ENCODE measurements around the gene RAB15. TPM values are rescaled to one million over a fixed set of nuclear protein-coding genes. Genes with fewer than 3 reads are reported as not detected.

Gene RAB15
- total and polyA plus RNA-seq, 3 donors from 2014 or later, result 1.9 to 4.0 (median 3.2) TPM

DNA sequence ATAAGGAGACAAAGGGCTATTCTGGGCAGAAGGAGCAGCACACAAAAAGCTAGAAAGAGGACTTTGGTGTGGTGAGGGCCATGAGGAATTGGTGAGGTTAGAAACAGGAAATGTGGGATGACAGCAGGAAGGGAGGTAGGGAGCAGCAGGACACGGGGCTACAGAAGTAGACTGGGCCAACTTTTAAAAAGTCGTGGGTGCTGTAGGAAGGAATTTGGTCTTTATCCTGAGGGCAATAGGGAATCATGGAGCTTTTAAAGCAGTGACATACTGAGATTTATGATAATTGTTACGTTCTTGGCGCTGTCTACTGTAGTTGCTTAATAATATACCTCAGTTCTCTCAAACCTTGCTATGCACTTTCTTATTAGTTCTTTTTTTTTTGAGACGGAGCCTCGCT lies 66.1 kb downstream of the RAB15 start:
- no peak for TF ChIP-seq POLR2A (IDR thresholded peaks at IDR 0.05)
- TF ChIP-seq, protein P1, sequence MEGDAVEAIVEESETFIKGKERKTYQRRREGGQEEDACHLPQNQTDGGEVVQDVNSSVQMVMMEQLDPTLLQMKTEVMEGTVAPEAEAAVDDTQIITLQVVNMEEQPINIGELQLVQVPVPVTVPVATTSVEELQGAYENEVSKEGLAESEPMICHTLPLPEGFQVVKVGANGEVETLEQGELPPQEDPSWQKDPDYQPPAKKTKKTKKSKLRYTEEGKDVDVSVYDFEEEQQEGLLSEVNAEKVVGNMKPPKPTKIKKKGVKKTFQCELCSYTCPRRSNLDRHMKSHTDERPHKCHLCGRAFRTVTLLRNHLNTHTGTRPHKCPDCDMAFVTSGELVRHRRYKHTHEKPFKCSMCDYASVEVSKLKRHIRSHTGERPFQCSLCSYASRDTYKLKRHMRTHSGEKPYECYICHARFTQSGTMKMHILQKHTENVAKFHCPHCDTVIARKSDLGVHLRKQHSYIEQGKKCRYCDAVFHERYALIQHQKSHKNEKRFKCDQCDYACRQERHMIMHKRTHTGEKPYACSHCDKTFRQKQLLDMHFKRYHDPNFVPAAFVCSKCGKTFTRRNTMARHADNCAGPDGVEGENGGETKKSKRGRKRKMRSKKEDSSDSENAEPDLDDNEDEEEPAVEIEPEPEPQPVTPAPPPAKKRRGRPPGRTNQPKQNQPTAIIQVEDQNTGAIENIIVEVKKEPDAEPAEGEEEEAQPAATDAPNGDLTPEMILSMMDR (IDR thresholded peaks at IDR 0.05), result no peak
- intact Hi-C loops (cut with DNase I; ENCODE audit: low total_unique reads), result no loop called here
- H3K4me1 ChIP-seq, result no peaks in the 10 kb centered on the region
- no peak overlapping the region for H3K27ac ChIP-seq
- WGBS, 2 donors, result 76 to 77% methylated on average over 6 of the region's 6 CpGs
- H3K36me3 ChIP-seq (ENCODE audit: low read depth, missing control alignments), result no peaks in the 10 kb centered on the region
- no peaks in the 10 kb centered on the region for H3K9me3 ChIP-seq
- no peak overlapping the region for H3K4me3 ChIP-seq
- H3K27me3 ChIP-seq, result no peaks in the 10 kb centered on the region
- no peak for DNase-seq

DNA sequence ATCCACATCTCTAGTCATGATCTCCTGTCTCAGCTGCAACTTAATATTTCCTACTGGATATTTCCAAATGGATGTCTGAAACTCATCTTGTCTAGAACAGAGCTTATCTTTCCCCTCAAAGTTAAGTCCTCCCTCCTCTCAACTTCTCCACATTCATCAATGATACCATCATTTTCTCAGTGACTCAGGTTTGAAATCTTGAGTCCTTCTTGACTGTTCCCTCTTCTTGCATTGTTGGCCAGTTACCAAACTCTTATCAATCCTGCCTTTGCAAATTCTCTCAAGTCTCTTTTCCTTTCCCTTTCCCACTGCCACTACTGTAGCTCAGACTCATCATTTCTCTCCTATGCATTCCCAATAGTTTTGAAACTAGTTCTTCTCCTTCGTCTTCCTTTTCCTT lies 72.2 kb downstream of the RAB15 start:
- DNase-seq, result no peak
- H3K4me1 ChIP-seq, result no peaks in the 10 kb centered on the region
- H3K27me3 ChIP-seq, result no peaks in the 10 kb centered on the region
- H3K9me3 ChIP-seq, result no peaks in the 10 kb centered on the region
- no peaks in the 10 kb centered on the region for H3K36me3 ChIP-seq (ENCODE audit: low read depth, missing control alignments)
- TF ChIP-seq, protein P1 (IDR thresholded peaks at IDR 0.05), result no peak
- no peak for TF ChIP-seq POLR2A (IDR thresholded peaks at IDR 0.05)
- no peak overlapping the region for H3K4me3 ChIP-seq
- 85 to 94% methylated on average over 1 of the region's 1 CpG for WGBS, 2 donors
- intact Hi-C loops (cut with DNase I; ENCODE audit: low total_unique reads), result no loop called here
- H3K27ac ChIP-seq, result no peak overlapping the region

Small RNAs within 50 kb of the gene (small RNA-seq; reads per million reads assigned to genes)
- 0 reads per million in 2 donors for gene RPPH1-2P

Other genes starting within 250 kb of the RAB15 start
- 1 to 10 TPM; 5.6 to 6.6 TPM for gene SPTB, start 92.4 kb downstream of the RAB15 start, total RNA-seq
- 3.3 TPM for gene SPTB, start 92.4 kb downstream of the RAB15 start, polyA plus RNA-seq (ENCODE audit: insufficient read depth, low read depth, low replicate concordance)
- 10 to 100 TPM; 53.5 to 55.7 TPM for gene CHURC1, start 57.9 kb downstream of the RAB15 start, total RNA-seq
- 62.8 TPM for gene CHURC1, start 57.9 kb downstream of the RAB15 start, polyA plus RNA-seq (ENCODE audit: insufficient read depth, low read depth, low replicate concordance)
- gene GPX2, start 29.6 kb downstream of the RAB15 start, total RNA-seq, result under 1 TPM in 1 of 2 donors, not detected in 1; 0.99 TPM
- 1.9 TPM for gene GPX2, start 29.6 kb downstream of the RAB15 start, polyA plus RNA-seq (ENCODE audit: insufficient read depth, low read depth, low replicate concordance)
- gene FNTB, start 14.6 kb upstream of the RAB15 start, total RNA-seq, result 10 to 100 TPM; 52.5 to 68.1 TPM
- 43.2 TPM for gene FNTB, start 14.6 kb upstream of the RAB15 start, polyA plus RNA-seq (ENCODE audit: insufficient read depth, low read depth, low replicate concordance)
- 10 to 100 TPM; 53.1 to 56.4 TPM for gene MAX, start 130.2 kb upstream of the RAB15 start, total RNA-seq
- 56.7 TPM for gene MAX, start 130.2 kb upstream of the RAB15 start, polyA plus RNA-seq (ENCODE audit: insufficient read depth, low read depth, low replicate concordance)